GM04503 (cell line): ENCODE measurements around the gene NAALADL1.

Source experiments
- DNase-seq: peaks from one replicate; pipeline ENCODE4 v3.0.0-alpha.2; 2012; ENCODE audit warnings: low read depth

NAALADL1 gene, protein sequence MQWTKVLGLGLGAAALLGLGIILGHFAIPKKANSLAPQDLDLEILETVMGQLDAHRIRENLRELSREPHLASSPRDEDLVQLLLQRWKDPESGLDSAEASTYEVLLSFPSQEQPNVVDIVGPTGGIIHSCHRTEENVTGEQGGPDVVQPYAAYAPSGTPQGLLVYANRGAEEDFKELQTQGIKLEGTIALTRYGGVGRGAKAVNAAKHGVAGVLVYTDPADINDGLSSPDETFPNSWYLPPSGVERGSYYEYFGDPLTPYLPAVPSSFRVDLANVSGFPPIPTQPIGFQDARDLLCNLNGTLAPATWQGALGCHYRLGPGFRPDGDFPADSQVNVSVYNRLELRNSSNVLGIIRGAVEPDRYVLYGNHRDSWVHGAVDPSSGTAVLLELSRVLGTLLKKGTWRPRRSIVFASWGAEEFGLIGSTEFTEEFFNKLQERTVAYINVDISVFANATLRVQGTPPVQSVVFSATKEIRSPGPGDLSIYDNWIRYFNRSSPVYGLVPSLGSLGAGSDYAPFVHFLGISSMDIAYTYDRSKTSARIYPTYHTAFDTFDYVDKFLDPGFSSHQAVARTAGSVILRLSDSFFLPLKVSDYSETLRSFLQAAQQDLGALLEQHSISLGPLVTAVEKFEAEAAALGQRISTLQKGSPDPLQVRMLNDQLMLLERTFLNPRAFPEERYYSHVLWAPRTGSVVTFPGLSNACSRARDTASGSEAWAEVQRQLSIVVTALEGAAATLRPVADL

DNA sequence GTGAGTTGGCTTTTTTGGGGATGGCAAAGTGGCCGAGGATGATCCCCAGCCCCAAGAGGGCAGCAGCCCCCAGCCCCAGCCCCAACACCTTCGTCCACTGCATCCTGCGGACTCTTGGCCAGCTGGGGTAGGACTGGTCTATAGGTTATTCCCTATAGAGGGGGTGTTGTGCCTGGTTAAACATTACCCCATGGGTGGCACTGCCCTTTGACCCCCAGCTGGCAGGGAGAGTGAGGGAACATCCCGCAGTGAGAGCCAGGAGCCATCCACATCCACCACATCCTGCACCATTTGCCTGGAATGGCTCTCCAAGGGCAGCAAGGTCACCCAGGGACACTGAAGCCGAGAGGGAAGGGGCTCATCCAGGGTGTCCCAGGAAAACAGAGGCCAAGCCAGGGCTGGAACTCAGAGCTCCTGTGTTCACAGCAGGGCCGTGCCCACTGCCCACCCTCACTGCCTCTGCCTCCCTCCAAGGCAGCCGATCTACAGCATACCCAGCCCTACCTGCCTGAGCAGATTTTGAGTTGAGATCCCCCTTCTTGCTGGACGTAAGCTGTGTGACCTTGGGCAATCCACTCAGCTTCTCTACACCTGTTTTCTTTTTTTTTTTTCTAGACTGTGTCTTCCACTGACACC, at the start of gene NAALADL1:
NAALADL1 (minus strand) TSS at position 135 of the 636 bp plus-strand sequence; CDS start at position 103, 32 bp downstream.
- no peak for DNase-seq

DNA sequence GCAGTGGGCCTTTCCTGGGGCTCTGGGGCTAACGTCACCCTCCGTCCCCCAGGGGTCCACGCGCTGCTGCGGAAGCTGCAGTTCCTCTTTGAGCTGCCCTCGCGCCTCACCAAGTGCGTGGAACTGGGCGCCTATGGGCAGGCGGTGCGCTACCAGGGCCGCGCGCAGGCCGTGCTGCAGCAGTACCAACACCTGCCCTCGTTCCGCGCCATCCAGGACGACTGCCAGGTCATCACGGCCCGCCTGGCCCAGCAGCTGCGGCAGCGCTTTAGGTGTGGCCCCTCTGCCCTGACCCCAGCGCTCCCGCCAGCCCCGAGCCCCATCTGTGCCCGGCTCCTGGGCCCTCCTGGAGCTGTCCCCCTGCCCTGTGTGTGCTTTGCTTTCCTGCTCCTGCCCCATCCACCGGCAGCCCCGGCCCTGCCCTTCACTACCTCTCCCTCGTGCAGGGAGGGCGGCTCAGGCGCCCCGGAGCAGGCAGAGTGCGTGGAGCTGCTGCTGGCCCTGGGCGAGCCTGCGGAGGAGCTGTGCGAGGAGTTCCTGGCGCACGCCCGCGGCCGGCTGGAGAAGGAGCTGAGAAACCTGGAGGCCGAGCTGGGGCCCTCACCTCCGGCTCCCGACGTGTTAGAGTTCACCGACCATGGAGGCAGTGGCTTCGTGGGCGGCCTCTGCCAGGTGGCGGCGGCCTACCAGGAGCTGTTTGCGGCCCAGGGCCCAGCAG, 49.6 kb upstream of the NAALADL1 start:
- DNase-seq, result no peak

DNA sequence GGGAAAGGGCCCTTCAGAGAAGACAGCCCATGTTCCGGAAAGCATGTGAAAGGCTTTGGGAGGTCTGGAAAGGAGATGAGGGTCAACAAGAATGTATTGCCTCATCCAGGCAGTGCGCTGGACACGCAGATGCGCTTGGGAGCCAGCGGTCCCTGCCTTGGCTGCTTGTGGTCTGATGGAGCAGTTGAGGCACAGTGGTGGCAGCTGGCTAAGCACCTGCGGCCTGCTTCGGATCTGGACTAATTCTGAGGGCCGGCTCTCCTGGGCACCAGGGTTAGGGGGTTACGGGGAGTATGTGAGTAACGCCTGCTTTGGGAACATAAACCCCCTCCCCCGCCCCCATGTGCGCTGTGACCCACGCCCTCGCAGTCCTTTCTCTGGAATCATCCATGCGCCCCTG, 48.7 kb upstream of the NAALADL1 start:
- no peak for DNase-seq

DNA sequence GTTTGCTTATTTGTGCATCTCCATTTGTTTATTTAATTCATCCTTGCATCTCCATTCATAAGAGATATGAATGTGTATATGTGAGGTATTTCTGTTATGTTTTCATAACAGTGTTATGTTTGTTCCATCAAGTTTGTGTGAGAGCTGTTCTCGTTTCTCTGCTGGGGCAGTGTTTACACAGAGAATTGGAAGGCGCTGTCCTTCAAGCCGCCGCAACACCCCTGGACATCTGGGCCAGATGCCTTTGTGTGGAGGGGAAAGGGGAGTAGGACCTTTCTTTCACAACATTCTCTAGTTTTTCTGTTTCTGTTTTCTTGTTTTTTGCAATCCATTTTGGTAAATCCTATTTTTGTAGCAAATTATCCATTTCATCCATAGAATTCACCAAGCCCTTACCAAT, 46.3 kb upstream of the NAALADL1 start:
- no peak for DNase-seq

DNA sequence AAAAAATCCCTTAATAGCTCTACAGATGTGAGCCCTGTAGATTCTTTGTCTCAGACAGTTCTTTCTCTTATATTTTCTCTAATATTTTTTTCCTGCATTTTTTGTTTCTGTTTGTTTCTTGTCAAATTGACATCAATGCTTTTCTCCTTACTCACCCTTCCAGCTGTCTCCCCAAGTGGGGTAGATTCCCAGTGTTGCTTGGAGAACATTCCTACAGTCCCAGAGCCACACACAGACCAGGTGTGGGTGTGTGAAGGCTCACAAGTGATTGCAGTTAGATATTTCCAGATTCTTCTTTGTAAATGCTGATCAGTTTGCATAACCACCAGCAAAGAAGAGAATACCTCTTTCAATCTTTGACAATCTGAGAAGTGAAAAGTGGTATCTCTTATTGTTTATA, 45.1 kb upstream of the NAALADL1 start:
- no peak for DNase-seq

DNA sequence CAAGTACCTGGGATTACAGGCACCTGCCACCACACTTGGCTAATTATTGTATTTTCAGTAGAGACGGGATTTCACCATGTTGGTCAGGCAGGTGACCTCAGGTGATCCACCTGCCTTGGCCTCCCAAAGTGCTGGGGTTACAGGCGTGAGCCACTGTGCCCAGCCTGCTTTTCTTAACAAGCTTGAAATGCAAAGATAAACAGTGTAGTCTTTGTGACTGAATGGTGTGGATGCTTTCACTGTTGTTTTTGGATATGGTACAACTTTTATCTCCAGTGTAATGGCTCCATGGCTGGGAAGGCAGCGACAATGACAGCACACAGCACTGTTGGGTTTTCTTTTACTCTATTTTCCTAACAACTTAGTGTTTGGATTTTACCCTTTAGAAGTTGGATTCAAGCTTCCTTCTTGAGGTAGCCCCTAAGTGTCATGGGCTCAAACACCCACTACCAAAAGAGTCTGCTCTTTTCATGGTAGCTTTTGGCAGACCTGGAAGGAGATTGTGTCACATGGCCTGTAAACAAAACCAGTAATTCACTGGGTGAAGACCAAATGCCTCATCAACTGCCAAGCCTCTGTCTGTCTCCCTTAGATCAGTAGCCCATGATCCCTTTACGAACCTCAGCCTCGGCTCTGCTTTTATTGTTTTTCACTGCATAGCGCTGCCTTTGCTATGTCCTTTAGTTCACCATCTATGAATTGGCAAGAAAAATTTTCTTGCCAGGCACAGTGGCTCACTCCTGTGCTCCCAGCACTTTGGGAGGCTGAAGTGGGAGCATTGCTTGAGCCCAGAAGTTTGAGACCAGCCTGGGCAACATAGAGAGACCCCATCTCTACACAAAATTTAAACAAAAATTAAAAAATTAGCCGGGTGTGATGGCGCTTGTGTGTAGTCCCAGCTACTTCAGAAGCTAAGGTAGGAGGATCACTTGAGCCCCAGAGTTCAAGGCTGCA, 44.1 kb upstream of the NAALADL1 start:
- DNase-seq, result no peak

DNA sequence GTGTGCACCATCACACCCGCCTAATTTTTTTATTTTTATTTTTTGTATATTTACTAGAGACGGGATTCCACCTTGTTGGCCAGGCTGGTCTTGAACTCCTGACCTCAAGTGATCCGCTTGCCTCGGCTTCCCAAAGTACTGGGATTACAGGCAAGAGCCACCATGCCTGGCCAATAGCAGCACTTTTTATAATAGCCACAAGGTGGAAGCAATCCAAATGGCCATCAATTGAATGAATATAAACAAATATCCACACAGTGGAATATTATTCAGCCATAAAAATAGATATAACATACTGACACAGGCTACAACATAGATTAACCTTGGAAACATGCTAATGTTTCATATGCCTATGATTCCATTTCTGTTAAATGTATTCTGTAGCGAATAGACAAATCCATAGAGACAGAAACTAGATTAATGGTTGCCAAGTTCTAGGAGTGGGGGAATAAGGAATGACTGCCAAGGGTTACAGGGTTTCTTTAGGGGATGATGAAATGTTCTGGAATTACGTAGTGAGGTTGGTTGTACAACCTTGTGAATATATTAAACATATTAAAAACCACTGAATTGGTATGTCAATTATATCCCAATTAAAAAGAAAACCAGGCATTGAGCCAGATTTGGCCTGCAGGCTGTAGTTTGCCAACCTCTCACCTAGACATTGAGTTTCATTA, 42.5 kb upstream of the NAALADL1 start:
- no peak for DNase-seq

DNA sequence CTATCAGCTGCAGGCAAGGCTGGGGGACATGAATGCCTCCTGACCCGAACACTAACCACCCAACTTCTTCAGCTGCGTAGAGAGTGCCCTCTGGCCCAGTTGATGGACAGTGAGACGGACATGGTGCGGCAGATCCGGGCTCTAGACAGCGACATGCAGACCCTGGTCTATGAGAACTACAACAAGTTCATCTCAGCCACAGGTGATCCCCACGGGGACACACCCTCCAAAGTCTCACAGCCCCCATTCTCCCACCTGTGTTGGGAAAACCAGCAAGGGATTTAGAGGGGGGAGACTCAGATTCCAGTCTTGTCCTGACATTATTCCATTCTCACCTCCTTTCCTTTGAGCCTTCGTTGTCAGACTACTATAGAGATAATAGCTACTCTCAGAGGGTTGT, 38.6 kb upstream of the NAALADL1 start:
- no peak for DNase-seq

DNA sequence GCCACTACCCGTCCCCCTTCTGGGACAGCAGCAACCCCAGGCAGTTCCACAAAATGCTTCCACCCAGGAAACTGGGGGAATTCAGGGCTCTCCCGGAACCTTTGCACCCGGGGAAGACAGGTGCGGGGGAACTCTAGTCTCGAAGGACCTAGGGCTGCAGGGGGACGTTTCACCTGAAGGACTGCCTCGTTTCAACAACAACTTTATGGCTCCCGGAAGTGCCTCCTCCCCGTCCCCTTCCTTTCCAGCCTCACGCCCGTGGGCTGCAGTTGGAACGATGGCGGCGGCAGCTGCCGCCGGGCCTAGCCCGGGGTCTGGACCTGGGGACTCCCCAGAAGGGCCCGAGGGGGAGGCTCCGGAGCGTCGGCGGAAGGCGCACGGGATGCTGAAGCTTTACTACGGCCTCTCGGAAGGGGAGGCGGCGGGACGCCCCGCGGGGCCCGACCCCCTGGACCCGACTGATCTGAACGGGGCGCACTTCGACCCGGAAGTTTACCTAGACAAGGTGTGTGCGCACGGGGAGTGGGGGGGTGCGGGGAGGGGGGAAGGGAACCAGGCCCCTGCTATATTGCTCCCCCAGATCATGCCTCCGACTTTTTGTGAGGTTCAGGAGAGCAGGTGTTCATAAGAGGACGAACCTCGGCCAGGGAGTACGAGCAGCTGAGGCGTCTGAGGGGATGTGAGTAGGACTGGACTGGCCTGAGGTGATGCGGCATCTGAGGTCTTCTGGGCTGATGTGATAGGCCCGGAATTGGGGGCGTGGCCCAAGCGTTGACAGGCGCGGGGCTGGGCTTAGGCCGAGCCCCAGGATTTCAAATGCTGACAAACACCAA, 37.8 kb upstream of the NAALADL1 start, which contains the start of gene VPS51:
VPS51 (plus strand) TSS at position 241 of the 833 bp plus-strand sequence; CDS start at position 278, 37 bp downstream.
- DNase-seq, result no peak

DNA sequence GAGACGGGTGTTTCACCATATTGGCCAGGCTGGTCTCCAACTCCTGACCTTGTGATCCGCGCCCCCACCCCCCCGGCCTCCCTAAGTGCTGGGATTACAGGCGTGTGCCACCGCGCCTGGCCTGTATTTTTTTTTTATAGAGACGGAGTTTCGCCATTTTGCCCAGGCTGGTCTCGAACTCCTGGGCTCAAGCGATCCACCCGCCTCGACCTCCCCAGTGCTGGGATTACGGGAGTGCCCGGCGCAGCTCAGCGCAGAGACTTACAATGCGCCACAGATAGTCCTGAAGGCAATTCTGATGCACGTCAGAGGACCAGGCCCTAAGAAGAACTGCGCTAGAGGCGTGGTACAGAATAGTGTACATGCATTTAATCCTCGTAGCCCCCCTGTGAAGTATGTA, 37.1 kb upstream of the NAALADL1 start:
- DNase-seq, result no peak

DNA sequence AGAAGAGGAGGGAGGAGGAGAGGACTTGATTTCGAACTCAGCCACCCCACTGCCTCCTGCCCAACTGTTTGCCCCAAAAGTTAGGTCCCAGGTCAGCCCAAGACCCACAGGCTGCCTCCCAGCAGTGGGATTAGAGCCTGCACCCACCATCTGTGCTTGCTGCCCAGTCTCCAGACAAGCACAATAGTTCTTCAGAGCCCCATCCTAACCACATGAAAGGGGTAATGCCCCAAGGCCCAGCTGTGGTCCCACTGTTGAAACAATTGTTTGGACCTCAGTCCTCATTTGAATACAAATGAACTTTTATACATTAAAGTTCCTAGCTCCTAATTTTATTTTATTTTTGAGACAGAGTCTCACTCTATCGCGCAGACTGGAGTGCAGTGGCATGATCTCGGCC, 32.3 kb upstream of the NAALADL1 start:
- DNase-seq, result no peak

DNA sequence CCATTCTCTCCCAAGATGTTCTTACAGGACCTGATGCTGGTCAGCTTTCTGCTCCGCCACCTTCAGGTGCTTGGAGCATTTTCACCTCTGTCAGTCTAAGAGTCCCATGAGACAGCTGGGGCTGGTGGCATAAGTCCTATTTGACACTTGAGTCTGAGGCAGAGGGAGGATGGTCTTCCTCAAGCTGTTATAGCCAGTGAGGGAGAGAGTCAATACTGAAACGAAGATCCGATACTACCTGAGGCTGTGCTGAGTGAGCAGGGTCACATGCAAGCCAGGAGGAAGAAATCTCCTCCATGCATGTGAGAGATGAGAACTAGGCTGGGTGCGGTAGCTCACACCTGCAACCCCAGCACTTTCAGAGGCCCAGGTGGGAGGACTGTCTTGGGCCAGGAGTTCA, 31.3 kb upstream of the NAALADL1 start:
- DNase-seq, result no peak

DNA sequence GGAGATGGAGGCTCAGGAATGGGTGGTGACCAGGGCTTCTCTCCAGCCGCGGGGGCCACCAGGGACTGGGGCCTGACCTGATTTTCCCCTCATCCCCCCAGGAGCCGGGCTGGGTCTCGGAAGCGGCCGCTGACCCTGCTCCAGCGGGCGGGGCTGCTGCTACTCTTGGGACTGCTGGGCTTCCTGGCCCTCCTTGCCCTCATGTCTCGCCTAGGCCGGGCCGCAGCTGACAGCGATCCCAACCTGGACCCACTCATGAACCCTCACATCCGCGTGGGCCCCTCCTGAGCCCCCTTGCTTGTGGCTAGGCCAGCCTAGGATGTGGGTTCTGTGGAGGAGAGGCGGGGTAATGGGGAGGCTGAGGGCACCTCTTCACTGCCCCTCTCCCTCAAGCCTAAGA, 29.5 kb upstream of the NAALADL1 start:
- no peak for DNase-seq

DNA sequence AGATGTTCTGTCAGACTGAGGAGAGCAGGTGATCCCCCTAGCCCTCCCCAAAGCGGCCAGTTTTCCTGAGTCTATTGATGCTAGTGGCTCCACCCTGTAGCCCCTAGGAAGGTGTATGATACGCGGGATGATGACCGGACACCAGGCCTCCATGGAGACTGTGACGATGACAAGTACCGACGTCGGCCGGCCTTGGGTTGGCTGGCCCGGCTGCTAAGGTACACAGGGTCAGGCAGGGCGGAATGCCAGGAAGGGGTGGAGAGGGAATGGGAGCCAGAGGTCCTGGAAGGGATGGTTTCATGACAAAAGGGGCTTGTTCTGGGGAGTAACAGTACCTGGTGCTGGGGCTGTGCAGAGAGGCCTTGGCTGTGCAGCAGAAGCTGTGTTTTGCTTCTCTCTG, 28.9 kb upstream of the NAALADL1 start:
- DNase-seq, result no peak

DNA sequence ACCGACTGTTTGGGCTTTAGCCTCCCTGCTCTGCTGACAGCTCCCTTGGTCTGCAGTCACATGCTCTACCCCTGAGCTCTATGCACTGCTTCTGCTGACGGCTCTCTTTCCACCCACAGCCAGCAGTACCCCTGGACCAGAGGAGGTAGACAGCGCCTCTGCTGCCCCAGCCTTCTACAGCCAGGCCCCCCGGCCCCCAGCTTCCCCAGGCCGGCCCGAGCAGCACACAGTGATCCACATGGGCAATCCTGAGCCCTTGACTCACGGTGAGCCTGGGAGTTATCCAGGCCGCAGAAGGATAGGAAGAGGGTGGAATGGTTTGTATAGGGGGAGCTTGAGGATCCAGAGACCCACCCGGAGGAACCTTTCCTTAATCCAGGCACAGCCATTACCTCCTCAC, 28.5 kb upstream of the NAALADL1 start:
- DNase-seq, result no peak

DNA sequence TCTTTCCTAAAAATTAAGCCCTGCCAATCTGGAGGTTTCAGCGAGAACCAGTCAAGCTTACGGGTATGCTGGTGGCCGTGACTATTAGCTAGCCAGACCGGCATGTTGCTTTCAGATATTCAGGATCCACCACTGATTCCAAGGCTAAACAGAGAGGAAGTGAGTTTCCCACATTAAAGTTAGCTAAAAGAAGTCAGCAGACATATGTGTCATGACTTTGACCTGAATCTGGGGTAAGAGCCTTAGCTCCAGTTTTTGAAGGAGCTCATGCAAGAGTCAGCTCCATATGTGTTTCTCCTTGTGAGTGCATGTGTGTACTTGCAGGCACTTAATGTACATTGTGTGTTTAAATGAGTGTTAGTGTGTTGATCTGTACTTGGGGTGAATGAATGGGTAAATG, 27.1 kb upstream of the NAALADL1 start:
- no peak for DNase-seq

DNA sequence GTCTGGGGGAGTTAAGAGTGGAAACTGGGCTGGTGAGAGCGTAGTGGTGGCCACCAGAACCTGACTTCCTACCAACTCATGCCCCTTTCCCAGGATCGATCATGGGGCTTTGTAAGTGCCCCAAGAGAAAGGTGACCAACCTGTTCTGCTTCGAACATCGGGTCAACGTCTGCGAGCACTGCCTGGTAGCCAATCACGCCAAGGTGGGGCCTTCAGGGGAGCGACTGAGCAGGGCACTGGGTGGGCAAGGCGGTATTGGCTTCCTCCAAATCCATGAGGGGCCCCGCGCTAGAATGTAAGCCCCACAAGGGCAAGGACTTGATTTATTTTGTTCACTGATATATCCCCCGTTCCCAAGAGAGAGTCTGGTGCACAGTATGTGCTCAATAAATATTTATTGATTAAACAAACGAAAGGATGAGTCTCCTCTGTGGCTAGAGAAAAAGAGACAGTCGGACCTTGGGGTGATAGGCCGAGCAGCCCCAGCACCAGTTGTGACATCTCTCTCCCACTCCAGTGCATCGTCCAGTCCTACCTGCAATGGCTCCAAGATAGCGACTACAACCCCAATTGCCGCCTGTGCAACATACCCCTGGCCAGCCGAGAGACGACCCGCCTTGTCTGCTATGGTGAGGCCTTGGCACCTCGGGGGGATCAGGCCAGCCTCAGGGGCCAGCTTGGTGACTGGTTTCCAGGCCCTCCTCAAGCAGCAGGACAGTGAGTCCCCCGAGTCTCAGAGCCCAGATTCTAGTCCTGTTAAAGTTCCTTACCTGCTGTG, 26.4 kb upstream of the NAALADL1 start:
- no peak for DNase-seq

DNA sequence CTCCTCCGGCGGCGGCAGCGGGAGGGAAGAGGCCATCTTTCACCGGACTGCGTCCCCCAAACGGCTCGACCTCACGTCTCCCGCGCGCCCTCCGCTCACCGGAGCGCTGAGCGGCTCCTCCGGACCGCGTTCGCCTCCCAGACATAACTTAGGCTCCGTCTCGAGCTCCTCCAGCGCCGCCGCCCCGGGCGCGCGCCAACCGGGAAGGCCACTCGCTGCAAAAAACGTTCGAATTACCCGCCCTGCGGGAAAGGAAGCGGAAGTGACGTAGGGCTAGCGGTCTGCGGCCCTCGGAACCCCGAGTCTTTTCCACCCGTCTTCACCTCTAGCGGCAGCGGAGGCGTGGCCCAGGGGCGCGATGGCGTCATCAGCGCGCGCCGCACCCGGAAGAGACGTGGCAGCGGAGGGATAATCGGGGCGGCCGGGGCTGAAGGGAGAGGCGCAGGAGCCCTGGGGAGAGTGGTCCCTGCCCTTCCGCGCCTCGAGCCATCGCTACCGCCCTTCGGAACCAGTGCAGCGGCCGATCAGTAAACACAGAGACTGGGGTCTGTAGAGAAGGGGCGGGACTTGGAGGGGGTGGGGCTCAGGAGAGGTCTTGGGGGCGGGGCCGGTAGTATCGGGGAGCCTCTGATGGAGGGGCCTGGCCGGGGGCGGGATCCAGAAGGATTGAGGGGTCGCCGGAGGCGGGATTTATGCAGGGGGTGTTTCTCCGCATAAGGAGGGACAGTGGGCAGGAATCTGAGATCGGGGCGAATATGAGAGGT, 25.7 kb upstream of the NAALADL1 start, which contains the start of the genes CDCA5 and ZFPL1:
CDCA5 (minus strand) TSS at position 207 of the 764 bp plus-strand sequence; CDS start at position 145, 62 bp downstream.
ZFPL1 (plus strand) TSS at position 389 of the 764 bp plus-strand sequence. CDS start 477 bp downstream, outside the sequence.
- peak; percentile 63 for DNase-seq
